ENCODE results near the gene C21orf58. TPM values are rescaled to one million over a fixed set of nuclear protein-coding genes. Genes with fewer than 3 reads are reported as not detected.

The C21orf58 gene
- total RNA-seq, 6 experiments from 2014 or later: 1.00 to 2.4 (median 1.4) TPM

DNA sequence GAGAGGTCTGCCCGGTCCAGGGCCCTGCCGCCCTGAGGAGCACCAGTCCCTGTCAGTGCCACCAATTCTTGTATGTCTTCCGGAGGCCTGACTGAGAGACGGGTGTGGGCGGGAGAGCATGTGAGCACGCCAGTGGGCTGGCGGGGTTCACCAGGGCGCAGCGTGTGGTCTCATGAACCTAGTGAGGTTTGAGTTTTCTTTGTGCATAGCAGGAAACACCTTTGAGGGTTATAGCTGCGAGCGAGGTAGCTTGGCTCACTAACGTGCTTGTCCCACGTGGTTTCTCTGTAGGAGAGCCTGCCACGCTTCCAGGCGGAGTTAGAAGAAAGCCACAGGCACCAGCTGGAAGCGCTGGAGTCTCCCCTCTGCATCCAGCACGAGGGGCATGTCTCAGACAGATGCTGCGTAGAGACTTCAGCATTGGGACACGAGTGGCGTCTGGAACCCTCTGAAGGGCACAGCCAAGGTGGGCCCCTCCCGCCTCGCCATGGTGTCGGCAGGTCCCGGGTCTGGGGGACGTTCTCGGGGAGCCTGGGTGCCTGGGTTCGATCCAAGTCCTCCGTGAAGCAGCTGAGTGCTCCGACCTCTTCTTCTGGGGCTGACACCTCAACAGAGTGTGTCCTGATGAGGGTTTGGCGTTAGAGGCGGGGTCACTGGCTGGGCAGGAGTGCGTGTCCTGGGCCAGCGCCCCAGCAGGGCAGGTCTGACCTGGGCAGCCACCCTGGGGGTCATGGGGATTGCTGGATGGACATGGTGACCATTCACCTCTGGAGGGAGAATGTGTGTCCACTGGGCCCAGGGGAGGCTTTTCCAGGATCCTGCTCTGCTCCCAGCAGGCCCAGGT, 31.7 kb upstream of the C21orf58 start:
- Histone ChIP-seq H3K36me3 (peaks cover 0 to 41% (median 14%) of the 10 kb centered on the region in 4 donors), H3K4me3 (no peak overlapping the region), H3K27me3 (no peaks in the 10 kb centered on the region), H3K27ac (no peak overlapping the region), H3K9me3 (no peaks in the 10 kb centered on the region), H3K4me1 (no peaks in the 10 kb centered on the region)
- WGBS (ENCODE audit: insufficient coverage, low coverage, low lambda C conversion rate, missing lambda C conversion rate): 100% methylated on average over 1 of the region's 33 CpGs
- intact Hi-C loops (cut with DNase I): no loop called here
- ATAC-seq (peak in 1 of 4 donors; percentile 4), DNase-seq (no peak)
- TF ChIP-seq POLR2A (IDR thresholded peaks at IDR 0.05): no peak
- TF ChIP-seq, protein P1, sequence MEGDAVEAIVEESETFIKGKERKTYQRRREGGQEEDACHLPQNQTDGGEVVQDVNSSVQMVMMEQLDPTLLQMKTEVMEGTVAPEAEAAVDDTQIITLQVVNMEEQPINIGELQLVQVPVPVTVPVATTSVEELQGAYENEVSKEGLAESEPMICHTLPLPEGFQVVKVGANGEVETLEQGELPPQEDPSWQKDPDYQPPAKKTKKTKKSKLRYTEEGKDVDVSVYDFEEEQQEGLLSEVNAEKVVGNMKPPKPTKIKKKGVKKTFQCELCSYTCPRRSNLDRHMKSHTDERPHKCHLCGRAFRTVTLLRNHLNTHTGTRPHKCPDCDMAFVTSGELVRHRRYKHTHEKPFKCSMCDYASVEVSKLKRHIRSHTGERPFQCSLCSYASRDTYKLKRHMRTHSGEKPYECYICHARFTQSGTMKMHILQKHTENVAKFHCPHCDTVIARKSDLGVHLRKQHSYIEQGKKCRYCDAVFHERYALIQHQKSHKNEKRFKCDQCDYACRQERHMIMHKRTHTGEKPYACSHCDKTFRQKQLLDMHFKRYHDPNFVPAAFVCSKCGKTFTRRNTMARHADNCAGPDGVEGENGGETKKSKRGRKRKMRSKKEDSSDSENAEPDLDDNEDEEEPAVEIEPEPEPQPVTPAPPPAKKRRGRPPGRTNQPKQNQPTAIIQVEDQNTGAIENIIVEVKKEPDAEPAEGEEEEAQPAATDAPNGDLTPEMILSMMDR (IDR thresholded peaks at IDR 0.05): no peak

DNA sequence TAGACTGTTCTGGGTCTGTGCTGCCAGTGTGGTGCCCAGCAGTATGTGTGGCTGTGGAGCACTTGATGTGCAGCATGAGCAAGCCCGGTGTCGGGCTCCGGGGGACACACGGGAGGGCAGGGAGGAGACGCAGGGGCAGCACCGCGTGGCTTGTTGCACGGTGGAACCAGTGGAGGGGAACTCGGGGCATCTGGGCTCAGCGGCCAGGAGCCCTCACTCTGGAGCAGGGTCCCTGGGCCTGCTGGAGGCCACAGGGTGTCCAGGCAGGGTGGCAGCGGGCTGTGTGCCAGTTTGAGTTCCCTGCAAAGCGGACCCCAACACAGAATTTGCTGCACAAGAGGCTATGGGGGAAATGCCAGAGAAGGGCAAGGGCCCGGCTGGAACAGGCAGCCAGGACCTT, 30.8 kb upstream of the C21orf58 start:
- TF ChIP-seq, protein P1 (IDR thresholded peaks at IDR 0.05): no peak
- Histone ChIP-seq H3K4me3 (no peak overlapping the region), H3K27ac (no peak overlapping the region), H3K9me3 (no peaks in the 10 kb centered on the region), H3K36me3 (peaks cover 0 to 50% (median 16%) of the 10 kb centered on the region in 4 donors), H3K4me1 (no peaks in the 10 kb centered on the region), H3K27me3 (no peaks in the 10 kb centered on the region)
- intact Hi-C loops (cut with DNase I): no loop called here
- ATAC-seq (no peak), DNase-seq (no peak)
- WGBS (ENCODE audit: insufficient coverage, low coverage, low lambda C conversion rate, missing lambda C conversion rate): 85% methylated on average over 4 of the region's 13 CpGs

DNA sequence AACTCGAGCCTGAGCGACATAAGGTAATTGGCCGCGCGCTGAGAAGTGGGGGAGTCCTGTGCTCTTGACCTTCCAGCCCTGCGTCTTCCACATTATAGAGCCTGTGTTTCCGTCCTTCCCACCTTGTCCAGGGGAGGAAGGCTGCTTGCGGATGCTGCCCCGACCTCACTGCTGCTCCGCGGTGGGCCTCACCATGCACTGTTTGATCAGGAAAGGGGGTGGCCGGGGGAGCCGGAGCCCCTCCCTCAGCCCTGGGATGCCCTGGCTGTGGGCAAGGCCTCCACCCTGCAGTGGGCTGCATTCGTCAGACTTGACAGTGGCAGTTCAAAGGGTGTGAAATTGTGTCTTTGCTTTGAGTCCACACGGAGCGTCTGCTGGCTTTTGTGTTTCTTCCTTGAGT, 30.4 kb upstream of the C21orf58 start:
- ATAC-seq (no peak), DNase-seq (no peak)
- WGBS (ENCODE audit: insufficient coverage, low coverage, low lambda C conversion rate, missing lambda C conversion rate): 95% methylated on average over 7 of the region's 16 CpGs
- Histone ChIP-seq H3K27me3 (no peaks in the 10 kb centered on the region), H3K27ac (no peak overlapping the region), H3K9me3 (no peaks in the 10 kb centered on the region), H3K4me3 (no peak overlapping the region), H3K4me1 (no peaks in the 10 kb centered on the region), H3K36me3 (peaks cover 0 to 55% (median 19%) of the 10 kb centered on the region in 4 donors)
- intact Hi-C loops (cut with DNase I): no loop called here
- TF ChIP-seq, protein P1 (IDR thresholded peaks at IDR 0.05): no peak
- no peak for TF ChIP-seq POLR2A (IDR thresholded peaks at IDR 0.05)

DNA sequence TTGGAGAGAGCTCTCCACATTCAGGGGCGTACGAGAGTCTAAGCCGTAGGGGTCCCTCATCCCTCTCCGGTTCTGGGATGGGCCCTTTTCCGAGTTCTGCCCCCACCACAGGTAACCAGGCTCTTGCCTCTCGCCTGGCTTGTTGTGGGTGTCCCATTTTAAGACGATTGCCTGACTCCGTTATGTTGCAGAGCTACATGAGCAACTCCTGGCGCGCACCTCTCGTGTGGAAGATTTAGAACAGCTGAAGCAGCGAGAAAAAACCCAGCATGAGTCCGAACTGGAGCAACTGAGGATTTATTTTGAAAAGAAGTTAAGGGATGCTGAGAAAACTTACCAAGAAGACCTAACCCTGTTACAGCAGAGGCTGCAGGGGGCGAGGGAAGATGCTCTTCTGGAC, 29.2 kb upstream of the C21orf58 start:
- 92% methylated on average over 9 of the region's 14 CpGs for WGBS (ENCODE audit: insufficient coverage, low coverage, low lambda C conversion rate, missing lambda C conversion rate)
- Histone ChIP-seq H3K9me3 (no peaks in the 10 kb centered on the region), H3K27me3 (no peaks in the 10 kb centered on the region), H3K36me3 (peaks cover 0 to 57% (median 20%) of the 10 kb centered on the region in 4 donors), H3K4me3 (no peak overlapping the region), H3K4me1 (no peaks in the 10 kb centered on the region), H3K27ac (no peak overlapping the region)
- DNase-seq (no peak), ATAC-seq (no peak)
- intact Hi-C loops (cut with DNase I): no loop called here
- TF ChIP-seq POLR2A (IDR thresholded peaks at IDR 0.05): no peak
- TF ChIP-seq, protein P1 (IDR thresholded peaks at IDR 0.05): no peak
